Spleen (tissue), 11 donors: Measurements from ENCODE around the gene SORCS2. TPM values are rescaled to one million over a fixed set of nuclear protein-coding genes. Genes with fewer than 3 reads are reported as not detected.

Source experiments
- DNase-seq: peaks from one replicate; pipeline ENCODE4 v3.0.0-alpha.2; 2020
- H3K27ac ChIP-seq, 8 donors: fragments of 200-600 bp; sonication (generic) in 7 of 8; 1 replicate in 4 of 8; 2 replicates in 4 of 8; pipeline versions ENCODE4 v1.5.0 to v1.8.0; 2016 to 2021; ENCODE audit warnings: inconsistent platforms in 4 of 8, mild to moderate bottlenecking in 4 of 8, moderate library complexity in 1 of 8
- H3K27me3 ChIP-seq, 7 donors: fragments of 200-600 bp; sonication (generic) in 6 of 7; replicated peaks in 1 of 7; 1 replicate in 4 of 7; 2 replicates in 3 of 7; pipeline versions ENCODE4 v1.5.0 to v1.8.0; 2016 to 2021; ENCODE audit warnings: inconsistent platforms in 3 of 7, mild to moderate bottlenecking in 1 of 7
- H3K36me3 ChIP-seq, 6 donors: fragments of 200-600 bp; sonication (generic) in 5 of 6; 1 replicate in 4 of 6; 2 replicates in 2 of 6; pipeline versions ENCODE4 v1.5.0 to v1.8.0; 2016 to 2021; ENCODE audit warnings: inconsistent platforms in 2 of 6
- H3K4me1 ChIP-seq, 6 donors: fragments of 200-600 bp; sonication (generic) in 5 of 6; 1 replicate in 3 of 6; 2 replicates in 3 of 6; pipeline versions ENCODE4 v1.5.0 to v1.8.0; 2016 to 2021; ENCODE audit warnings: inconsistent platforms in 3 of 6
- H3K4me3 ChIP-seq, 8 donors: fragments of 200-600 bp; sonication (generic) in 7 of 8; 1 replicate in 4 of 8; 2 replicates in 4 of 8; pipeline versions ENCODE4 v1.5.0 to v1.8.0; 2016 to 2021; ENCODE audit warnings: inconsistent platforms in 4 of 8, mild to moderate bottlenecking in 4 of 8, moderate library complexity in 2 of 8
- H3K9me3 ChIP-seq, 8 donors: fragments of 200-600 bp; sonication (generic) in 7 of 8; 1 replicate in 4 of 8; 2 replicates in 4 of 8; pipeline versions ENCODE4 v1.5.0 to v1.8.0; 2016 to 2021; ENCODE audit warnings: inconsistent platforms in 4 of 8
- POLR2A ChIP-seq, 3 donors: fragments of 450-650 bp; IDR thresholded peaks; one replicate each; pipeline ENCODE4 v1.5.1; 2017; ENCODE audit warnings: antibody characterized with exemption in 3 of 3, mild to moderate bottlenecking in 1 of 3
- POLR2AphosphoS5 ChIP-seq, 3 donors: sonication (generic); formaldehyde crosslinking; IDR thresholded peaks; one replicate each; pipeline ENCODE4 v1.5.1; 2017; ENCODE audit warnings: antibody characterized with exemption in 3 of 3
- WGBS, 5 donors: extraction: QIAGEN DNeasy Blood & Tissue Kit in 3 of 5; methylation state at CpG; one replicate each; pipeline versions ENCODE4 v1.1.5 to v1.1.7; 2013 to 2018; 5-methylcytosine and 5-hydroxymethylcytosine counted together
- intact Hi-C: fragments of 100-400 bp; cut with DNase I; formaldehyde crosslinking; loops from one replicate; pipeline ENCODE4 v1.15.0; 2023; ENCODE audit warnings: low total_unique reads
- polyA plus RNA-seq, 3 donors: library from polyadenylated mRNA; stranded (reverse); fragments of 200-250 nt; gene quantifications; one replicate each; pipeline ENCODE4 v1.2.1, GENCODE V29; 2013
- total RNA-seq, 7 donors: library from RNA; depleted of rRNA in 3 of 7; stranded (reverse); fragments of >200 nt in 3 of 7; fragmentation: NEBNext Ultra II Directional in 4 of 7; extraction: Animal tissue kit (Norgen Biotek cat#: 25700) in 4 of 7; gene quantifications; one replicate each; pipeline versions ENCODE4 v1.1.0 to v1.2.1, GENCODE V29; 2016 to 2021
- TF ChIP-seq, protein P1 (sequence below), 11 experiments: fragments of 200-600 bp in 7 of 11; fragments of 450-650 bp in 4 of 11; sonication (generic) in 4 of 11; IDR thresholded peaks in 8 of 11; conservative IDR thresholded peaks in 3 of 11; 1 replicate in 7 of 11; 2 replicates in 4 of 11; pipeline versions ENCODE4 v1.4.0 to v1.8.0; 2016 to 2021; ENCODE audit warnings: antibody characterized with exemption in 11 of 11, inconsistent platforms in 4 of 11, mild to moderate bottlenecking in 1 of 11
- donor health status: healthy with polysubstance abuse.
- donor health status: DM: no; HTN: no; CAD: no; lungs with moderate emphysema.
- donor health status: DM: no; HTN: no; CAD: no.
- donor health status: Bipolar disorder and iron deficiency.
- donor health status: healthy.
- donor health status: DM: no; HTN: no; CAD: no.
- donor health status: DM: yes; HTN: yes; CAD: no.

SORCS2 gene
- total and polyA plus RNA-seq, 10 donors, result 0.33 to 1.6 (median 0.60) TPM

- no peak for TF ChIP-seq POLR2AphosphoS5 (IDR thresholded peaks at IDR 0.05)
- TF ChIP-seq, protein P1, sequence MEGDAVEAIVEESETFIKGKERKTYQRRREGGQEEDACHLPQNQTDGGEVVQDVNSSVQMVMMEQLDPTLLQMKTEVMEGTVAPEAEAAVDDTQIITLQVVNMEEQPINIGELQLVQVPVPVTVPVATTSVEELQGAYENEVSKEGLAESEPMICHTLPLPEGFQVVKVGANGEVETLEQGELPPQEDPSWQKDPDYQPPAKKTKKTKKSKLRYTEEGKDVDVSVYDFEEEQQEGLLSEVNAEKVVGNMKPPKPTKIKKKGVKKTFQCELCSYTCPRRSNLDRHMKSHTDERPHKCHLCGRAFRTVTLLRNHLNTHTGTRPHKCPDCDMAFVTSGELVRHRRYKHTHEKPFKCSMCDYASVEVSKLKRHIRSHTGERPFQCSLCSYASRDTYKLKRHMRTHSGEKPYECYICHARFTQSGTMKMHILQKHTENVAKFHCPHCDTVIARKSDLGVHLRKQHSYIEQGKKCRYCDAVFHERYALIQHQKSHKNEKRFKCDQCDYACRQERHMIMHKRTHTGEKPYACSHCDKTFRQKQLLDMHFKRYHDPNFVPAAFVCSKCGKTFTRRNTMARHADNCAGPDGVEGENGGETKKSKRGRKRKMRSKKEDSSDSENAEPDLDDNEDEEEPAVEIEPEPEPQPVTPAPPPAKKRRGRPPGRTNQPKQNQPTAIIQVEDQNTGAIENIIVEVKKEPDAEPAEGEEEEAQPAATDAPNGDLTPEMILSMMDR (IDR thresholded peaks at IDR 0.05 in 8 of 11, conservative IDR thresholded peaks at IDR 0.05 in 3 of 11), result no peak
- 88 to 94% (median 91%) methylated on average over 9 of the region's 9 CpGs for WGBS, 5 donors
- peak; percentile 56 for DNase-seq
- Histone ChIP-seq H3K27me3 (no peaks in the 10 kb centered on the region), H3K27ac (no peak overlapping the region), H3K4me1 (no peaks in the 10 kb centered on the region), H3K9me3 (peaks cover 0 to 16% (median 10%) of the 10 kb centered on the region in 8 donors), H3K36me3 (no peaks in the 10 kb centered on the region), H3K4me3 (no peak overlapping the region)
- intact Hi-C loops, result no loop called here
These were observed 494.7 kb downstream of the SORCS2 start for GRCh38 chr4:7687006-7687405.

DNA sequence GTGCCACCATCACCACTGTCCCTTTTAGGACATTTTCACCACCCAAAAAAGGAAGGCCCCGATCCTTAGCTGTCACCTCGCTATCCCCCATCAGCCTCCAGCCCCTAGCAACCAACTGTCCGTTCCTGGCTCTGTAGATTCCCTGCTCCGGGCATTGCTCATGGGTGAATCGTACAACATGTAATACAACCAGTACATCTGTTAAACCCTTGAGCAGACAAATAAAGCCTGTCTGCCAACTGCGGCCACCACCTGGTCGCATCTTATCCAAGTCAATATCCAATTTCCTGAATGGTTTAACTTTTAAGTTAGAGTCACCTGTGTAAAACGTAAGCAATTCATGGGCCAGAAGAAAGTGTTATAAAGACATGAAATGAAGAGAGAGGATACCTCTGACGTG is 495.5 kb downstream of the SORCS2 start:
- TF ChIP-seq, protein P1 (IDR thresholded peaks at IDR 0.05 in 8 of 11, conservative IDR thresholded peaks at IDR 0.05 in 3 of 11), result no peak
- no peak for TF ChIP-seq POLR2A (IDR thresholded peaks at IDR 0.05)
- no peak for TF ChIP-seq POLR2AphosphoS5 (IDR thresholded peaks at IDR 0.05)
- peak; percentile 7 for DNase-seq
- H3K4me1 ChIP-seq, result no peaks in the 10 kb centered on the region
- 90 to 93% (median 90%) methylated on average over 9 of the region's 9 CpGs for WGBS, 5 donors
- intact Hi-C loops, result no loop called here
- peaks cover 0 to 12% (median 9%) of the 10 kb centered on the region in 8 donors for H3K9me3 ChIP-seq
- H3K27me3 ChIP-seq, result no peaks in the 10 kb centered on the region
- no peaks in the 10 kb centered on the region for H3K36me3 ChIP-seq
- H3K4me3 ChIP-seq, result no peak overlapping the region
- no peak overlapping the region for H3K27ac ChIP-seq

GRCh38 chr4:7689773-7690693 is 497.7 kb downstream of the SORCS2 start:
- intact Hi-C loops, result no loop called here
- Histone ChIP-seq H3K4me3 (no peak overlapping the region), H3K4me1 (no peaks in the 10 kb centered on the region), H3K27me3 (no peaks in the 10 kb centered on the region), H3K9me3 (no peaks in the 10 kb centered on the region), H3K27ac (no peak overlapping the region), H3K36me3 (no peaks in the 10 kb centered on the region)
- DNase-seq, result no peak
- TF ChIP-seq POLR2AphosphoS5 (IDR thresholded peaks at IDR 0.05) (no peak), POLR2A (IDR thresholded peaks at IDR 0.05) (no peak)
- TF ChIP-seq, protein P1 (IDR thresholded peaks at IDR 0.05 in 8 of 11, conservative IDR thresholded peaks at IDR 0.05 in 3 of 11), result no peak
- 78 to 90% (median 82%) methylated on average over 6 of the region's 6 CpGs for WGBS, 5 donors

- no peak for DNase-seq
- no peaks in the 10 kb centered on the region for H3K36me3 ChIP-seq
- H3K27me3 ChIP-seq, result no peaks in the 10 kb centered on the region
- H3K9me3 ChIP-seq, result no peaks in the 10 kb centered on the region
- WGBS, 5 donors, result 81 to 96% (median 87%) methylated on average over 6 of the region's 6 CpGs
- no peak overlapping the region for H3K4me3 ChIP-seq
- TF ChIP-seq, protein P1 (IDR thresholded peaks at IDR 0.05 in 8 of 11, conservative IDR thresholded peaks at IDR 0.05 in 3 of 11), result no peak
- TF ChIP-seq POLR2A (IDR thresholded peaks at IDR 0.05) (no peak), POLR2AphosphoS5 (IDR thresholded peaks at IDR 0.05) (no peak)
- intact Hi-C loops, result no loop called here
- no peaks in the 10 kb centered on the region for H3K4me1 ChIP-seq
- no peak overlapping the region for H3K27ac ChIP-seq
These were observed 498.7 kb downstream of the SORCS2 start for GRCh38 chr4:7691061-7691460.
